HuH-7.5 (cell line): Measurements from ENCODE around the gene GSTM1.
"Not testable (repeated sequence)": the region's sequence is repeated elsewhere in the genome, so short reads cannot be mapped to it uniquely, and the experiment has no call there.

Source experiments
- DNase-seq: peaks from one replicate; pipeline ENCODE4 v3.0.0; 2011; ENCODE audit warnings: low spot score

GSTM1 gene

GRCh38 chr1:109697861-109698260 lies 10.2 kb downstream of the GSTM1 start:
- DNase-seq = not testable (repeated sequence)

GRCh38 chr1:109702940-109703339 lies 15.3 kb downstream of the GSTM1 start:
- not testable (repeated sequence) for DNase-seq

- DNase-seq = no peak
Observed at GRCh38 chr1:109704173-109704572, 16.6 kb downstream of the GSTM1 start.

- DNase-seq = no peak
Observed at GRCh38 chr1:109705411-109705810, 17.8 kb downstream of the GSTM1 start.

- DNase-seq = not testable (repeated sequence)
Observed at GRCh38 chr1:109708949-109709348, 21.3 kb downstream of the GSTM1 start.

GRCh38 chr1:109709822-109710221 lies 22.2 kb downstream of the GSTM1 start:
- not testable (repeated sequence) for DNase-seq

GRCh38 chr1:109711593-109712320 lies 24.1 kb downstream of the GSTM1 start, which contains the start of gene GSTM5:
TSS of gene GSTM5 (plus strand) at chr1:109712251. CDS start at chr1:109712313, 62 bp downstream.
- DNase-seq = not testable (repeated sequence)

GRCh38 chr1:109712321-109712864 lies 24.8 kb downstream of the GSTM1 start:
- DNase-seq = no peak

GRCh38 chr1:109713636-109714035 lies 26.0 kb downstream of the GSTM1 start:
- DNase-seq = no peak

- no peak for DNase-seq
Observed at GRCh38 chr1:109714661-109715372, 27.2 kb downstream of the GSTM1 start.

GRCh38 chr1:109716121-109716520 lies 28.5 kb downstream of the GSTM1 start:
- no peak for DNase-seq

- DNase-seq = no peak
Observed at GRCh38 chr1:109716570-109717090, 29.0 kb downstream of the GSTM1 start.

- no peak for DNase-seq
Observed at GRCh38 chr1:109717729-109718128, 30.1 kb downstream of the GSTM1 start.

GRCh38 chr1:109718495-109718894 lies 30.9 kb downstream of the GSTM1 start:
- DNase-seq = peak; percentile 52

GRCh38 chr1:109719337-109719837 lies 31.8 kb downstream of the GSTM1 start:
- DNase-seq = no peak

GRCh38 chr1:109721042-109721441 lies 33.4 kb downstream of the GSTM1 start:
- DNase-seq = no peak

GRCh38 chr1:109721971-109722370 lies 34.4 kb downstream of the GSTM1 start:
- DNase-seq = no peak

GRCh38 chr1:109722908-109723691 lies 35.5 kb downstream of the GSTM1 start:
- DNase-seq = no peak

- no peak for DNase-seq
Observed at GRCh38 chr1:109724933-109725332, 37.3 kb downstream of the GSTM1 start.

- no peak for DNase-seq
Observed at GRCh38 chr1:109725510-109725909, 37.9 kb downstream of the GSTM1 start.

- DNase-seq = no peak
Observed at GRCh38 chr1:109726007-109726406, 38.4 kb downstream of the GSTM1 start.
